Retinal pigment epithelial cell (primary cell): Measurements from ENCODE around the gene NUDT5.

Experiments
- DNase-seq: peaks from one replicate; pipeline ENCODE4 v3.0.0-alpha.2; 2010; ENCODE audit warnings: low read depth
- H3K4me3 ChIP-seq: 2 replicates; pipeline ENCODE4 v1.5.1; 2011; ENCODE audit warnings: mild to moderate bottlenecking, low read length, control low read depth, moderate library complexity
- TF ChIP-seq, protein P1 (sequence below): conservative IDR thresholded peaks from 2 replicates; pipeline ENCODE4 v1.5.1; 2011; ENCODE audit warnings: low read depth, low read length, control low read depth, inconsistent platforms

Gene NUDT5

DNA sequence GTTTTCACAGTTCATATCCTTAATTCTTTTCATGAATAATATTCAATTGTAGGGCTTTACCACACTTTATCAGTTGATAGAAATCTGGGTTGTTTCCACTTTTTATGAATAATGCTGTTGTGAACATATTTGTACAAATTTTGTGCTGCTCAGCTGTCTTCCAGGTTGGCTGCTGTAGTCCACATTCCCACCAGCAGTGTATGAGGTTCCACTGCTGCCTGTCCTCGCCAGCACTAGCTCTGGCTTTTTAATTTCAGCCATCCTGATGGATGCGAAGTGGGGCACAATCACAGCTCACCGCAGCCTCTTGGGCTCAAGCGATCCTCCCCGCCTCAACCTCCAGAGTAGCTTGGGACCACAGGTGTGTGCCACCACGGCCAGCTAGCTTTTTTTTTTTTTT, 32.8 kb downstream of the NUDT5 start:
- TF ChIP-seq, protein P1, sequence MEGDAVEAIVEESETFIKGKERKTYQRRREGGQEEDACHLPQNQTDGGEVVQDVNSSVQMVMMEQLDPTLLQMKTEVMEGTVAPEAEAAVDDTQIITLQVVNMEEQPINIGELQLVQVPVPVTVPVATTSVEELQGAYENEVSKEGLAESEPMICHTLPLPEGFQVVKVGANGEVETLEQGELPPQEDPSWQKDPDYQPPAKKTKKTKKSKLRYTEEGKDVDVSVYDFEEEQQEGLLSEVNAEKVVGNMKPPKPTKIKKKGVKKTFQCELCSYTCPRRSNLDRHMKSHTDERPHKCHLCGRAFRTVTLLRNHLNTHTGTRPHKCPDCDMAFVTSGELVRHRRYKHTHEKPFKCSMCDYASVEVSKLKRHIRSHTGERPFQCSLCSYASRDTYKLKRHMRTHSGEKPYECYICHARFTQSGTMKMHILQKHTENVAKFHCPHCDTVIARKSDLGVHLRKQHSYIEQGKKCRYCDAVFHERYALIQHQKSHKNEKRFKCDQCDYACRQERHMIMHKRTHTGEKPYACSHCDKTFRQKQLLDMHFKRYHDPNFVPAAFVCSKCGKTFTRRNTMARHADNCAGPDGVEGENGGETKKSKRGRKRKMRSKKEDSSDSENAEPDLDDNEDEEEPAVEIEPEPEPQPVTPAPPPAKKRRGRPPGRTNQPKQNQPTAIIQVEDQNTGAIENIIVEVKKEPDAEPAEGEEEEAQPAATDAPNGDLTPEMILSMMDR: no peak
- no peak for DNase-seq
- H3K4me3 ChIP-seq: no peak overlapping the region

DNA sequence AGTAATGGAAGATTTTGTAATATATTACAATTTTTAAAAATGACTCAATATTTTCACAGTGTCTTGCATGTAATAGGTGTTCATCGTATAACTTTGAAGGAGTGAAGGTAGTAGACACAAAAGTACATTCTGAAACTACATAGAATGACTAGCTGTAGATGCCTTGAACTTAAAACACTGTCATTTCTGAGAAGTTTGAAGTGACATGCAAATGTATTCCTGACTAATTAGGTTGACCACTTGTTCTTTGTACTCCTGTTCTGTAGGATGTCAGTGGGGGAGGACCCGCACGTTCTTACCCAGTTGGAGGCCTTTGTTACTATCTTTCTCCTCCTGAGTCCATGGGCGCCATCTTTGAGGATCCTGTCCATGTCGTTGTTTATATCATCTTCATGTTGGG, 35.0 kb downstream of the NUDT5 start:
- no peak for DNase-seq
- no peak overlapping the region for H3K4me3 ChIP-seq
- TF ChIP-seq, protein P1: no peak

DNA sequence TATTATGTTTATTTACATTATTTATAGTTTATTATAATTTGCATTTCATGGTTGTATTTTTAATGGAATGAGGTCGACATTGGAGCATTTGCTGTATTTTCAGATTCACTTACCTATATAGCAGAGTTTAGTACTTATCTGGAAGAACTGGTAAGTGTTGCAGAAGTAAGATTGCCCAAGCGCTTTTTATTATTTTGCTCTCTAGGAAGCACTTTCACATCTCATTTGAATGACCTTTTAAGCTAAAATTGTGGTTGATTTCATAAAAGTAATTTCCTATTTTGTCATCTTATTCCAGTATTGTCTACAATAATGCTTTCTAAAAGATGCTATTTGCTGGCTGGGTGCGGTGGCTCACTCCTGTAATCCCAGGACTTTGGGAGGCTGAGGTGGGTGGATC, 37.6 kb downstream of the NUDT5 start:
- no peak for DNase-seq
- no peak overlapping the region for H3K4me3 ChIP-seq
- TF ChIP-seq, protein P1: no peak

DNA sequence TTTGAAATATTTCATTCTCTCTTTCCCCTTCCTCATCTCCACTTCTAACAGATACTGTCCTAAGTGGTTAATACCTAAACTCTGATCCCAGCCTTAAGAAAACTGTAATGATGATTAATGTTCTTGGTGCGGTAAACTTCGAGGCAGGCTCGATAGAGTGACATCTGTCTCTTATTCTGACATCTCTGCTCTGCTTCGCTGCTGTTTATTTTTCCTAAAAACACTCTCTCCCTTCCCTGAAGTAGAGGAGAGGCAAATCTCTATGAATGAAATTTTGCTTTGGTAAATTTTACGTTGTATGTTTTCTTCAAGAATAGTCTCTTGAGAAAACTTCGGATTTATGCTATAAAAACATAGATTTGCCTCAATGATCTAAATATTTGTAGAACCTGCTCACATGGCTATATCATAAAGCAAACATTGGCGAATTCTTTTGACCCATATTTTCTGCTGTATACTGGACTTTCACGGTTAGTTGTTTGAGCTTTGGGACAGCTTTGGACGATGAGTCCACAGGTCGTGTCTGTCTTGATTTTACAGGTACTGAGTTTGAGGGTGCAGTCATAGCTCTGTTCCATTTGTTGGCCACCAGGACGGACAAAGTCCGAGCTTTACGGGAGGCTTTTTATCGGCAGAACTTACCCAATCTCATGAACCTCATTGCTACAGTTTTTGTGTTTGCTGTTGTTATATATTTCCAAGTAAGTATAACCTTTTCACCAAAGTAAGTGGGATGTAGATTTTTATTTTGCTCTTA, 39.1 kb downstream of the NUDT5 start:
- TF ChIP-seq, protein P1: no peak
- no peak for DNase-seq
- no peak overlapping the region for H3K4me3 ChIP-seq

DNA sequence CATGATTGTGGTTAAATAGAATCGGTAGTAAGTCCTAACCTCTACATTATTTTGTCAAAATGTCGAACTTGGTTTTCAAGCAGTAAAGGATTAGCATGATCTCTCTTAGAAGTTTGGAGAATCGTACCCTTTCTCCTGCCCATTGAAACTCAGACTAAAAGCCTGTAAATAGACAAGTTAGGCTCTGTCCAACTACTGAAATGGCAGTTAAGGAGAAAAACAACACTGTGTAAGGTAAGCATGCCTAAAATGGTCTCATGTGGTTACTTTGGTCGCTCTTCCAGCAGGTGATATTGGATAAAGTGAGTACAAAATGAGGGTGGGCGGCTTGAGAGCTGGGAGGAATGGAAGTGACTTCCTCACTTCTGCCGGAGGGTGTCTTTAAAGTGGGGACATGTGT, 41.2 kb downstream of the NUDT5 start:
- H3K4me3 ChIP-seq: no peak overlapping the region
- TF ChIP-seq, protein P1: no peak
- no peak for DNase-seq

DNA sequence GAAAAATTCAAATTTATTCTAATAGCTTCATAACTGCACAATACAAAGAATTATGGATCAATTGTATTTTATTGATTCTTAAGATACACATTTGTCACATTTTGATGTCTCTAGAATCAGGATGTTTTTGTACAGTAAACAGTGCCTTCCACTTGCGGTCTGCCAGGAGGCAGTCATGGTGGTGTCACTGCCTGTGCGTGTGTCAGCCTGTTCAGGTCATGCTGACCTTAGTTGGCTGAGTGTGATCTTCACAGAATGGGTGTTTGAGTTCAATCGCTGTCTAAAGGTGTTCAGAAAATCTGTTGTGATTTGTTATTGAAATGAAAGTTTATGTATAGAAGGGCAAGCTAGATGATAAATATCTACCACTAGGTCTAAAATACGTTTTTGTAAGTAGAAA, 45.5 kb downstream of the NUDT5 start:
- TF ChIP-seq, protein P1: no peak
- no peak overlapping the region for H3K4me3 ChIP-seq
- DNase-seq: no peak

DNA sequence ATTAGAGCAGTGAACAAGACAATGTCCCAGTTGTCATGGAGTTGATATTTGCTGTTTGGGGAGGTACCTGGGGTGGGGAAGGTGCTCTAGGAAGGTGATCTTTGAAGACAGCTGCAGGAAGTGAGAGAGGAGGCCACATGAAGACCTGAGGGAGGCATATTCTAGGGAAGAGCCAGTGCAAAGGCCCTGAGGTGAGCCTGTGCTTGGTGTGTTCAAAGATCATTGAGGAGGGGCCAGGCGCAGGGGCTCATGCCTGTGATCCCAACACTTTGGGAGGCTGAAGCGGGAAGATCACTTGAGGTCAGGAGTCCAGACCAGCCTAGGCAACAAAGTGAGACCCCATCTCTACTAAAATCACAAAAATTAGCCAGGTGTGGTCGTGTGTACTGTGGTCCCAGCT, 51.2 kb downstream of the NUDT5 start:
- no peak for DNase-seq
- H3K4me3 ChIP-seq: no peak overlapping the region
- TF ChIP-seq, protein P1: no peak
